Fibroblast of the aortic adventitia (primary cell): ENCODE results near the gene TMEM37. TPM values are rescaled to one million over a fixed set of nuclear protein-coding genes. Genes with fewer than 3 reads are reported as not detected.

Experiments
- DNase-seq: peaks from one replicate; pipeline ENCODE4 v3.0.0-alpha.2; 2010; ENCODE audit warnings: low read depth
- H3K4me3 ChIP-seq: 2 replicates; pipeline ENCODE4 v1.5.1; 2011; ENCODE audit warnings: low read depth, mild to moderate bottlenecking, control low read depth, low read length, moderate library complexity
- total RNA-seq: library from RNA; depleted of rRNA; stranded (reverse); fragments of >200 nt; gene quantifications from 2 replicates; pipeline ENCODE4 v1.2.3, GENCODE V29; 2012; ENCODE audit warnings: low replicate concordance
- TF ChIP-seq, protein P1 (sequence below): IDR thresholded peaks from 2 replicates; pipeline ENCODE4 v1.5.1; 2011; ENCODE audit warnings: mild to moderate bottlenecking, low read length, control low read depth, inconsistent platforms; ENCODE audit not compliant: insufficient read depth

The TMEM37 gene
- total RNA-seq, 1 donor = not detected

DNA sequence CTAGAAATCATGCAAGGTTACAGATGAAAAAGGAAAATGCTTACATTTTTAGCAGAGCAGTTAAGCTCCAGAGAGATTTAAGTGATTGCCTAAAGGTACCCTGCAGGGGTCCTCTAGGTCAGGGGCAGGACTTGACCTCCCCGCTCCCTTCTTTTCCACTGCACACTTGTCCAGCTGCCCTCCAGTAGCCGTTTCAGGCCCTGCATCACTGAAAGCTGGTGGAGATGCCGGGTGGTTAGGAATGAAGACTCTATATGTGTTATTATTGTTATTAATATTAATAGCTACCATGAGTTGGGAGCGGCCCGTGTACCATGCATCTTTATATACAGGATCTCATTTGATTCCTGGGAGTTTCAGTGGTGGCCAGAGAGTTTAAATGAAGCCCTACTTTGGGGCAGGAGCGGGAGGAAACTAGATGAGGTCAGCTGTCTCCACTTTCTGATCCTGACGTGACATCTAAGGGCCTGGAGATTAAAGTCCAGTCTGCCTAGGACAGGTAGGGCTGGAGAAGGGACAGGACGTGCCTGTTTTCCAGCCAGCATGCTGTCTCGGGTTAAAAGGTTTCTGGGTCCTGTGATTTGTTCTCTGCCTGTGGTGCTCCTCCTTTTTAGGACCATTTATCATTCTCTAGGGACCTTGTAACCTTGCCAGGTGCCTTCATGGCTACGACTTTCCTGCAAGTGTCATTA is 2.1 kb downstream of the TMEM37 start:
- no peak for DNase-seq
- H3K4me3 ChIP-seq = no peak overlapping the region
- TF ChIP-seq, protein P1, sequence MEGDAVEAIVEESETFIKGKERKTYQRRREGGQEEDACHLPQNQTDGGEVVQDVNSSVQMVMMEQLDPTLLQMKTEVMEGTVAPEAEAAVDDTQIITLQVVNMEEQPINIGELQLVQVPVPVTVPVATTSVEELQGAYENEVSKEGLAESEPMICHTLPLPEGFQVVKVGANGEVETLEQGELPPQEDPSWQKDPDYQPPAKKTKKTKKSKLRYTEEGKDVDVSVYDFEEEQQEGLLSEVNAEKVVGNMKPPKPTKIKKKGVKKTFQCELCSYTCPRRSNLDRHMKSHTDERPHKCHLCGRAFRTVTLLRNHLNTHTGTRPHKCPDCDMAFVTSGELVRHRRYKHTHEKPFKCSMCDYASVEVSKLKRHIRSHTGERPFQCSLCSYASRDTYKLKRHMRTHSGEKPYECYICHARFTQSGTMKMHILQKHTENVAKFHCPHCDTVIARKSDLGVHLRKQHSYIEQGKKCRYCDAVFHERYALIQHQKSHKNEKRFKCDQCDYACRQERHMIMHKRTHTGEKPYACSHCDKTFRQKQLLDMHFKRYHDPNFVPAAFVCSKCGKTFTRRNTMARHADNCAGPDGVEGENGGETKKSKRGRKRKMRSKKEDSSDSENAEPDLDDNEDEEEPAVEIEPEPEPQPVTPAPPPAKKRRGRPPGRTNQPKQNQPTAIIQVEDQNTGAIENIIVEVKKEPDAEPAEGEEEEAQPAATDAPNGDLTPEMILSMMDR = no peak

DNA sequence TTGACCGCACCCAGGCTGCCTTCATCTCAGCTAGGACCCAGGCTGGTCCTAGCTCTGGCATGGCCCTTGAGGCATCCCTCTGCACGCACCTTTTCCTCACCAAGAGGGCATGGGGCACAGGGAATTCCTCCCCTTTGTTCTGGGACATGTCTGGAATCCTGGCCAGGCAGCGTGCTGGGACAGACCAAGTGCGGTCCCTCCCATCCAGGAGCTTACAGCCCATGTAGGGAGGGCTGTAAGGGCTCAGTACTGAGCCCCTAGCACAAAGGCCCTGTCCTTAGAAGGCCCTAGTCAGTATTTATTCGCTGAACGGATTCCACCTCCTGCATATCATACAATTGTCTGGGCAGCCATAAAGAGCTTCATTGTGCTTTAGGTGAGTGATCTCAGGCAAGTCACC is 3.0 kb downstream of the TMEM37 start:
- DNase-seq = no peak
- TF ChIP-seq, protein P1 = no peak
- H3K4me3 ChIP-seq = no peak overlapping the region

DNA sequence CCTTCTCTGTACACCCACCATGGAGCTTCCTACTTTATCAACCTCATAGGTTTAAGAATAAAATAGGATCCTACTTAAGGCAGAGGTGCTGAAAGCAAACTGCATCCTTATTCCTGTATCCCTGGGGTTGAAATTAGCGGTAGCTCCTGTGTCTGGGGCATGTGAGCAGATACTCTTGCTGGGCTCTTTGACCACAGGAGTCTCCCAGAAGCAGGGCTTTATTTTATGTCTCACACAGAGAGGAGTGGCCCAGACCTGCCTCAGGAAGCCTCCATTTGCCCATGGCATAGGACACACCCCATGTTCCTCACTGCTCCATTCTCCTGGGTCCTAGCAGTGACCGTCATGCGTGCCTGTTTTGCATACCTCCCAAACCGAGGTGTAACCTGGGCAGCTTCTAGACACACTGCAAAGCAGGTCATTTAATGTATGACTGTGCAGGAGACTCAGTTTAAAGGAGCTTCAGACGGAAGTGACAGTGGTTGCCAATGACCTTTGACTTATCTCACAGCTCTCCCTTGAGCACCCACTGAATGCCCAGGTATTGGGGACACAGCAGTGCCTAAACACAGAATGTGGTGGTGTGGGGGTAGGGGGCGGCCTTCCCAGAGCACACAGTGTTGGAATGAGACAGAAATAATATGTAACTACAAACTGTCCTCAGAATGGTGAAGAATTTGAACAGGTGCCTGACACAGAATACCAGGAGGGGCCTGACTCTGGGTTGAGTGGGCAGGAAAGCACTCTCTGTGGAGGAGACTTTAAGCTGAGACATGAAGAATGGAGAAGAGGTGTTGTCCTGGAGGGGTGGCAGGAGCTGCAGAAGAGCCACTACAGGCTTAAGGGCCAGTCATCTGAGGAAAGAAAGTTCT is 3.7 kb downstream of the TMEM37 start:
- no peak for DNase-seq
- no peak overlapping the region for H3K4me3 ChIP-seq
- TF ChIP-seq, protein P1 = no peak

DNA sequence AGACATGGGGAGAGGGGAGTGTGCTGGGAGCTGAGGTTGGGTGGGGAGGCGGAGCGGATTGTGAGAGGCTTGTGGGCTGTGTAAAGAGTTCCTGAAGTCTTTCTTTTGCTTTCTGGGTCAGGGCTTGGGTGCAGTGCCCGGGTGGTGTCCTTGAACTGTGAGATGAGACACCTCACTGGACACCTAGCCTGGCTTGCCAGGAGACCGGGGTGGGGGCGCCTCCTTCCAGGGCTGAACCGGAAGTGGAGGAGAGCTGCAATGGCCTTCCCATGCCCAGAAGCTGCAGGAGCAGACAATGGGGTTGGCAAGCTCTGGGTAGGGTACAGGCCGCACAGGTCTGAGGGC is 4.3 kb downstream of the TMEM37 start:
- no peak for DNase-seq
- no peak overlapping the region for H3K4me3 ChIP-seq
- TF ChIP-seq, protein P1 = no peak

DNA sequence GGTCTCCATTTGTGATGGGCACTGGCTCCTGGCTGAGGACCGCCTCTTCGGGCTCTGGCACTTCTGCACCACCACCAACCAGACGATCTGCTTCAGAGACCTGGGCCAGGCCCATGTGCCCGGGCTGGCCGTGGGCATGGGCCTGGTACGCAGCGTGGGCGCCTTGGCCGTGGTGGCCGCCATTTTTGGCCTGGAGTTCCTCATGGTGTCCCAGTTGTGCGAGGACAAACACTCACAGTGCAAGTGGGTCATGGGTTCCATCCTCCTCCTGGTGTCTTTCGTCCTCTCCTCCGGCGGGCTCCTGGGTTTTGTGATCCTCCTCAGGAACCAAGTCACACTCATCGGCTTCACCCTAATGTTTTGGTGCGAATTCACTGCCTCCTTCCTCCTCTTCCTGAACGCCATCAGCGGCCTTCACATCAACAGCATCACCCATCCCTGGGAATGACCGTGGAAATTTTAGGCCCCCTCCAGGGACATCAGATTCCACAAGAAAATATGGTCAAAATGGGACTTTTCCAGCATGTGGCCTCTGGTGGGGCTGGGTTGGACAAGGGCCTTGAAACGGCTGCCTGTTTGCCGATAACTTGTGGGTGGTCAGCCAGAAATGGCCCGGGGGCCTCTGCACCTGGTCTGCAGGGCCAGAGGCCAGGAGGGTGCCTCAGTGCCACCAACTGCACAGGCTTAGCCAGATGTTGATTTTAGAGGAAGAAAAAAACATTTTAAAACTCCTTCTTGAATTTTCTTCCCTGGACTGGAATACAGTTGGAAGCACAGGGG is 5.5 kb downstream of the TMEM37 start:
- no peak for DNase-seq
- TF ChIP-seq, protein P1 = no peak

DNA sequence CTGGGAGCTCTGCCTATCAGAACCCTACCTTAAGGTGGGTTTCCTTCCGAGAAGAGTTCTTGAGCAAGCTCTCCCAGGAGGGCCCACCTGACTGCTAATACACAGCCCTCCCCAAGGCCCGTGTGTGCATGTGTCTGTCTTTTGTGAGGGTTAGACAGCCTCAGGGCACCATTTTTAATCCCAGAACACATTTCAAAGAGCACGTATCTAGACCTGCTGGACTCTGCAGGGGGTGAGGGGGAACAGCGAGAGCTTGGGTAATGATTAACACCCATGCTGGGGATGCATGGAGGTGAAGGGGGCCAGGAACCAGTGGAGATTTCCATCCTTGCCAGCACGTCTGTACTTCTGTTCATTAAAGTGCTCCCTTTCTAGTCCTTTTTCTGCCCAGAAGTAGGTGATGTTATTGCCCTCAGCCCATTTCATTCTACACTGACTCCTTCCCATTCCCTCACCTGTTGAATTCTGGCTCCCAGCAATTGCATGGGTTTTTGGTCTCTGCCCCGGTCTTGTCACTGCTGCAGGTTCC is 6.5 kb downstream of the TMEM37 start:
- TF ChIP-seq, protein P1 = no peak
- DNase-seq = no peak
- no peak overlapping the region for H3K4me3 ChIP-seq

More for the DNA sequence above, 5.5 kb downstream of the TMEM37 start:
- no peak overlapping the region for H3K4me3 ChIP-seq
